GM18873 (cell line): ENCODE results near the gene WDR36.

Experiments used
- ATAC-seq: cut with Tn5 transposase; IDR thresholded peaks from one replicate; pipeline ENCODE4 v1.9.1; 2021; ENCODE audit warnings: mild to moderate bottlenecking, moderate library complexity, moderate number of reproducible peaks; ENCODE audit not compliant: unreplicated experiment, low FRiP score

Gene WDR36

GRCh38 chr5:111099058-111099778 lies 7.1 kb downstream of the WDR36 start:
- ATAC-seq: no peak

- no peak for ATAC-seq
Observed at GRCh38 chr5:111106320-111106948, 14.3 kb downstream of the WDR36 start.

- no peak for ATAC-seq
Observed at GRCh38 chr5:111107371-111107770, 15.2 kb downstream of the WDR36 start.

GRCh38 chr5:111111956-111112355 lies 19.8 kb downstream of the WDR36 start:
- no peak for ATAC-seq

GRCh38 chr5:111113678-111114077 lies 21.5 kb downstream of the WDR36 start:
- no peak for ATAC-seq

GRCh38 chr5:111115229-111115628 lies 23.1 kb downstream of the WDR36 start:
- ATAC-seq: no peak

GRCh38 chr5:111116550-111116949 lies 24.4 kb downstream of the WDR36 start:
- ATAC-seq: no peak

GRCh38 chr5:111117136-111117535 lies 25.0 kb downstream of the WDR36 start:
- ATAC-seq: no peak

- ATAC-seq: no peak
Observed at GRCh38 chr5:111119221-111119620, 27.1 kb downstream of the WDR36 start.

GRCh38 chr5:111119856-111120255 lies 27.7 kb downstream of the WDR36 start:
- ATAC-seq: no peak

GRCh38 chr5:111120911-111121310 lies 28.8 kb downstream of the WDR36 start:
- no peak for ATAC-seq

- ATAC-seq: no peak
Observed at GRCh38 chr5:111121926-111122325, 29.8 kb downstream of the WDR36 start.

GRCh38 chr5:111122398-111122797 lies 30.2 kb downstream of the WDR36 start:
- ATAC-seq: no peak

- no peak for ATAC-seq
Observed at GRCh38 chr5:111124793-111125192, 32.6 kb downstream of the WDR36 start.

- no peak for ATAC-seq
Observed at GRCh38 chr5:111126896-111127295, 34.7 kb downstream of the WDR36 start.

GRCh38 chr5:111127453-111128195 lies 35.5 kb downstream of the WDR36 start:
- ATAC-seq: no peak

- ATAC-seq: no peak
Observed at GRCh38 chr5:111129938-111130337, 37.8 kb downstream of the WDR36 start.

- no peak for ATAC-seq
Observed at GRCh38 chr5:111131356-111131755, 39.2 kb downstream of the WDR36 start.

- ATAC-seq: no peak
Observed at GRCh38 chr5:111132076-111132475, 39.9 kb downstream of the WDR36 start.

- ATAC-seq: no peak
Observed at GRCh38 chr5:111132731-111133435, 40.7 kb downstream of the WDR36 start.

- no peak for ATAC-seq
Observed at GRCh38 chr5:111133436-111133751, 41.2 kb downstream of the WDR36 start.
